Measurements from ENCODE around the gene RHBDD2.

- no peak for TF ChIP-seq CTCF (IDR thresholded peaks at IDR 0.05)
- no peak for TF ChIP-seq POLR2A (IDR thresholded peaks at IDR 0.05)
Measured at GRCh38 chr7:75913437-75913836, 34.6 kb downstream of the RHBDD2 start.
